ENCODE measurements around the gene ZNRF1. TPM values are rescaled to one million over a fixed set of nuclear protein-coding genes. Genes with fewer than 3 reads are reported as not detected.
"Not testable (repeated sequence)": the region's sequence is repeated elsewhere in the genome, so short reads cannot be mapped to it uniquely, and the experiment has no call there.

The ZNRF1 gene
- total and polyA plus RNA-seq, 2 of the 8 experiments (the other 6 are each of a cell fraction or from before 2014, with no cell fraction given), result 33.5 to 52.9 TPM

DNA sequence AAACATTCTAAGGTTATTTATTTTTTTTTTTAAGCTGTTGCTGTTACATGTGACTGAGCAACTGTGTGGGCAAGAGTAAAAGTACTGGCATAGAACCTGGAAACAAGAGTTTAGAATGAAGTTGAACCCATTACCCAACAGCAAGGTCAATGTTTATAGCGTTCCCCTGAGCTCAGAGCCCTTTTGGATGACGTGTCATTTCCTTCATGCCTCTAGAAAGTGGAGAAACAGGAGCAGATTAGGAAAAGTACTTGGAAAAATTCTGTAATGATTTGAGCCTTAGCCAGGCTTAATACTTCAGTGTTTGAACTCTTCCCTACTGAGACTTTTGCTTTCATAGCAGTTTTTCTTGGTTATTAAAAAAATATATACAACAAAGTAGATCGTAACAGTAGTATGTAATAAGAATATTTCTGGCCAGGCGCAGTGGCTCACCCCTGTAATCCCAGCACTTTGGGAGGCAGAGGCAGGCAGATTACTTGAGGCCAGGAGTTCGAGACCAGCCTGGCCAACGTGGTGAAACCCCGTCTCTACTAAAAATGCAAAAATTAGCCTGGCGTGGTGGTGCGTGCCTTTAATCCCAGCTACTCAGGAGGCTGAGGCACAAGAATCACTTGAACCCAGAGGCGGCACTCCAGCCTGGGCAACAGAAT lies 27.5 kb downstream of the ZNRF1 start:
- H4K91ac ChIP-seq (replicated peaks; ENCODE audit: insufficient read length, low read length); H2BK15ac ChIP-seq (ENCODE audit: low read length); H3K4me3 ChIP-seq (ENCODE audit: extremely low read depth in 1 of 4, insufficient read depth in 2 of 4, low read depth in 3 of 4, low read length in 4 of 4); DNase-seq (ENCODE audit: low read depth in 1 of 2, low spot score in 2 of 2); H4K5ac ChIP-seq (ENCODE audit: insufficient read length, low read depth, low read length); H2AK5ac ChIP-seq (ENCODE audit: low read depth, low read length); H3K4ac ChIP-seq (replicated peaks; ENCODE audit: insufficient read length, low read depth, low read length); H2BK12ac ChIP-seq (ENCODE audit: low read depth, low read length); H3K79me1 ChIP-seq (ENCODE audit: low read depth, low read length); H3K27me3 ChIP-seq (replicated peaks in 1 of 4; ENCODE audit: control insufficient read depth in 3 of 4, extremely low read depth in 1 of 4, insufficient read depth in 3 of 4, low read length in 3 of 4); H3K23ac ChIP-seq (ENCODE audit: insufficient read length); H3K27ac ChIP-seq (ENCODE audit: low read depth, low read length); FAIRE-seq; H3K4me2 ChIP-seq (ENCODE audit: insufficient read depth in 1 of 2, low read depth in 2 of 2, low read length in 2 of 2); H2BK5ac ChIP-seq (ENCODE audit: low read depth, low read length); H3K4me1 ChIP-seq (replicated peaks in 1 of 4; ENCODE audit: control insufficient read depth in 3 of 4, insufficient read depth in 4 of 4, low read length in 3 of 4); H3K9me3 ChIP-seq (ENCODE audit: insufficient read depth in 2 of 2, low read depth in 1 of 2, low read length in 1 of 2); H3K9ac ChIP-seq (replicated peaks in 1 of 4; ENCODE audit: extremely low read depth in 1 of 4, low read depth in 3 of 4, low read length in 3 of 4); H4K8ac ChIP-seq (ENCODE audit: extremely low read depth, insufficient read depth, low read length); POLR2A ChIA-PET (ENCODE audit: partially characterized antibody); H3K36me3 ChIP-seq (ENCODE audit: control insufficient read depth in 2 of 4, insufficient read depth in 4 of 4, low read length in 3 of 4); H3K23me2 ChIP-seq (ENCODE audit: low read depth, low read length); H3K56ac ChIP-seq (replicated peaks; ENCODE audit: insufficient read length, low read depth, low read length); H2BK120ac ChIP-seq (replicated peaks; ENCODE audit: low read depth, low read length); H2AFZ ChIP-seq (ENCODE audit: low read length); H3K18ac ChIP-seq (ENCODE audit: extremely low read depth, low read length); H2BK20ac ChIP-seq (ENCODE audit: low read length); H3K14ac ChIP-seq (ENCODE audit: insufficient read length): not testable (repeated sequence)
- peaks cover 4 to 10% of the 10 kb centered on the region in 2 experiments for H4K20me1 ChIP-seq (replicated peaks in 1 of 2; ENCODE audit: control insufficient read depth in 1 of 2, insufficient read depth in 2 of 2, low read length in 2 of 2)
- WGBS, 2 experiments (ENCODE audit: extremely low coverage in 1 of 2, insufficient coverage in 1 of 2, insufficient read length in 1 of 2, insufficient replicate concordance in 2 of 2, low coverage in 1 of 2, low lambda C conversion rate in 2 of 2, missing lambda C conversion rate in 1 of 2), result 97% methylated on average over 10 of the region's 10 CpGs; no CpG with 5 or more reads in 1 of the 2 experiments
- CTCF ChIA-PET (ENCODE audit: partially characterized antibody), result interaction anchor here (1.0 to 2.0 kb wide), 3 partner anchors 12 to 85 kb away, joined by 3 to 7 read pairs (median 3); no protein-coding TSS in a partner anchor
- H3K79me2 ChIP-seq (ENCODE audit: control insufficient read depth in 1 of 2, insufficient read depth in 2 of 2, low read length in 2 of 2), result peaks cover 3 to 79% of the 10 kb centered on the region in 2 experiments

Measured in H1 (cell line).